HG03097 (cell line): ENCODE results near the gene CIB4.

Experiments
- ATAC-seq: cut with Tn5 transposase; IDR thresholded peaks from one replicate; pipeline ENCODE4 v1.9.1; 2021; ENCODE audit not compliant: unreplicated experiment, low FRiP score

Gene CIB4

GRCh38 chr2:26627350-26628105 lies 13.6 kb downstream of the CIB4 start:
- ATAC-seq = no peak

- no peak for ATAC-seq
These were observed 14.6 kb downstream of the CIB4 start for GRCh38 chr2:26626606-26627005.

- ATAC-seq = no peak
These were observed 17.3 kb downstream of the CIB4 start for GRCh38 chr2:26623541-26624495.

- ATAC-seq = no peak
These were observed 19.5 kb downstream of the CIB4 start for GRCh38 chr2:26621469-26622199.

- ATAC-seq = no peak
These were observed 21.0 kb downstream of the CIB4 start for GRCh38 chr2:26620031-26620605.

- ATAC-seq = no peak
These were observed 21.6 kb downstream of the CIB4 start for GRCh38 chr2:26619521-26619951.

- no peak for ATAC-seq
These were observed 22.1 kb downstream of the CIB4 start for GRCh38 chr2:26619096-26619495.

- ATAC-seq = no peak
These were observed 22.6 kb downstream of the CIB4 start for GRCh38 chr2:26618611-26619010.

- ATAC-seq = no peak
These were observed 23.5 kb downstream of the CIB4 start for GRCh38 chr2:26617588-26618083.

- no peak for ATAC-seq
These were observed 24.2 kb downstream of the CIB4 start for GRCh38 chr2:26616706-26617587.

GRCh38 chr2:26615860-26616705 lies 25.1 kb downstream of the CIB4 start:
- no peak for ATAC-seq

GRCh38 chr2:26615336-26615859 lies 25.8 kb downstream of the CIB4 start:
- ATAC-seq = no peak

- ATAC-seq = no peak
These were observed 26.7 kb downstream of the CIB4 start for GRCh38 chr2:26614216-26615138.

- ATAC-seq = no peak
These were observed 27.6 kb downstream of the CIB4 start for GRCh38 chr2:26613241-26614215.

GRCh38 chr2:26612522-26613240 lies 28.5 kb downstream of the CIB4 start:
- no peak for ATAC-seq
